ENCODE measurements around the gene SLC44A4.
"Not testable (repeated sequence)": the region's sequence is repeated elsewhere in the genome, so short reads cannot be mapped to it uniquely, and the experiment has no call there.

The SLC44A4 gene

DNA sequence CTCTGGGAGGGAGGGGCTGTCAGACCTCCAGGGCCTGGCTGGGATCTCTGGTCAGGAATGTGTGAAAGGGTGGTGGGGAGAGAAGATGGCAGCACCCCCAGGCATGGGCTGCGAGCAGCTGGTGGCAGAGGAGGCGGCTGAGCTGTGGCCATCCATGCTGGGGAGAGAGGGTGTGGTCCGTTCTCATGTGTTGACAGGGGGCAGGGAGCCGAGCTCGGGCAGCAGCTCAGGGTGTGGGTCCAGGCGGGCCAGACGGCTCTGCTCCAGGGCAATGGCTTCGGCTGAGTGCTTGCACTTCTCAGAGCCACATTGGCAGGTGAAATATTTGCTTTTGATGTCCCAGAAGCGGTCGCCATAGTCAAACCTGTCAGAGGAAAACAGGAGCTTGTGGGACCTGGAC, 1.1 kb upstream of the SLC44A4 start:
- DNase-seq (ENCODE audit: low spot score), result no peak

DNA sequence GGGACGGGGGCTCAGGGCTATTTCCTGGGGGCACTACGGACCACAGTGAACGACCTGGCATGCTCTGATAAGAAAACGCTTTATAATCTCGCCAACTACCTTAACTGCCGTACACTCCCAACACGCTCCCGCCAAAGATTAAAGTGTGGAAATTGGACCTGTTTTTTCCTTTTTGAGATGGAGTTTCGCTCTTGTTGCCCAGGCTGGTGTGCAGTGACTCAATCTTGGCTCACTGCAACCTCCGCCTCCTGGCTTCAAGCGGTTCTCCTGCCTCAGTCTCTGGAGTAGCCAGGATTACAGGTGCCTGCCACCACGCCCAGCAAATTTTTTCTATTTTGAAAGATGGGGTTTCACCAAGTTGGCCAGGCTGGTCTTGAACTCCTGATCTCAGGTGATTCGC, 346 bp upstream of the SLC44A4 start:
- no peak for DNase-seq (ENCODE audit: low spot score)

DNA sequence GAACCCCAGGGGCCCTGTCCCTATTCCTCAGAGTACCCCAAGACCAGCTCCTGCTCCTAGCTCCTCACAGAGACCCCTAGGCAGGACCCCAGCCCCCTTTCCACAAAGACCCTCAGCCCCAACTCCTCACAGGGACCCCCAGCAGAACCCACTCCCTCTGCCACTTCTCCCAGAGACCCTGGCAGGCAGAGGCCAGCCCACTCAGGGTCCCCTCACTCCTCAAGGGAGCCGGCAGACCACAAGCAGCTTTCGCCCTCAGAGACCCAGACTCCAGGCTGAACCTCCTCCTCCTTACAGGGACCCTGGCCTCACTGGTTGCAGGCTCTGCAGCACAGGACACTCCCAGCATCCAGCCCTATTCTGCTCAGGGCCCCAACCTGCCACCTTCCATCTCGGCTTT, 575 bp downstream of the SLC44A4 start:
- no peak for DNase-seq (ENCODE audit: low spot score)

DNA sequence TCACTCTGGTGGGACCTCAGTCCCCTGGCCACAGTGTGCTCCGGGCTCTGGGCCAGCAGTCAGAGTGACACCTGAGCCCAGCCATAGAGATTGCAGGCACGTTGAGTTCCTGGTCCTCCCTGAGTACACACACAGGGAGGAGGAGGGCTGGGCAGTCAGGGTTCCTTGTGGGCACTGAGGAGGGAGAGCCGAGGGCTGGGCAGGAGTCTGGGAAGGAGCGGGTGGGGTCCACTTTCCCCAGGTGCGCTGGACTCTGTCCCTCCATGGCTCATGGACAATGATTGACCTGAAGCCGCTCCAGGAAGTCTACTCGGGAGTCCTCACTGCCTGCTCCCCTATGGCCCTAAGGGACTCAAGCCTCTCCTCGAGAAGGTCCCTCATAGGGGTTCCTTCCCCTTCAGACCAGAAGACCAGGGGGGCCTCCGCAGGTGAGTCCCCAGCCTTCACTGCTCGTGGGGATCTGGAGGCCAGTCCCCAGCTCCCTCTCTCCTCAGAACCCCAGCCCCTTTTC, 1.1 kb downstream of the SLC44A4 start:
- no peak for DNase-seq (ENCODE audit: low spot score)

DNA sequence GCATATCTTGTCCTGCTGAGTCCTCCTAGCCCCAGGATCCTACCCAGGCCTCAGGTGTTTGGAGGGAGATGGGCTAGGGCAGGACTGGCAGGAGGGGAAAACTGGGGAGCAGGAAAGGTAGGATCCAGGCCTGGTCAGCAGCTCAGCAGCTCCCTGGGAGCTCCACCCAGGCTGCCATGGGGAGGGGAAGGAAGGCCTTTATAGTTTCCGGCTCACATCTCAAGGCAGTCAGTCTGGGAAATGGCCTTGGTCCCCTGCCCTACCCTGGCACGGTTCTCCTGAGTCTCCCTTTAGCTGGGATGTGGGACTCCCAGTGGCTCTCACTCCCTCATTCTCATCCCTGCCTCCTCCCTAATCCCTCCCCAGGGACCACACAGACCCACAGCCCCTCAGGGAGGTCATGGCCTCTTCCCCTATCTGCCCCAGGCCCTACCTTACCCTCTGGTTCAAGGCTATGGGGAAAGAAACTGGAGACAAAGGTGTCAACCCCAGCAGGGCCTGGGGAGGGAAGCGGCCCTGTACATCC, 1.6 kb downstream of the SLC44A4 start:
- DNase-seq (ENCODE audit: low spot score), result no peak

DNA sequence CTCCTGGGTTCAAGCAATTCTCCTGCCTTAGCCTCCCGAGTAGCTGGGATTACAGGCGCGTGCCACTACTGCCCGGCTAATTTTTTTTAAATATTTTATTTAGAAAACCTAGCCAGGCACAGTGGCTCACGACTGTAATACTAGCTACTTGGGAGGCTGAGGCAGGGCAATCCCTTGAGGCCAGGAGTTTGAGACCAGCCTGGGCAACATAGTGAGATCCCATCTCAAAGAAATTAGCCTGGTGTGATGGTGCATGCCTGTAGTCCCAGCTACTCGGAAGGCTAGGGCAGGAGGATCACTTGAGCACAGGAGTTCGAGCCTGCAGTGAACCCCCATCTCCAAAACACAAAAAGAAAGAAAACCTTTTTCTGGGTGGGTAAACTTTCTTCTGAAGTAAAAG, 2.4 kb downstream of the SLC44A4 start:
- DNase-seq (ENCODE audit: low spot score), result no peak

DNA sequence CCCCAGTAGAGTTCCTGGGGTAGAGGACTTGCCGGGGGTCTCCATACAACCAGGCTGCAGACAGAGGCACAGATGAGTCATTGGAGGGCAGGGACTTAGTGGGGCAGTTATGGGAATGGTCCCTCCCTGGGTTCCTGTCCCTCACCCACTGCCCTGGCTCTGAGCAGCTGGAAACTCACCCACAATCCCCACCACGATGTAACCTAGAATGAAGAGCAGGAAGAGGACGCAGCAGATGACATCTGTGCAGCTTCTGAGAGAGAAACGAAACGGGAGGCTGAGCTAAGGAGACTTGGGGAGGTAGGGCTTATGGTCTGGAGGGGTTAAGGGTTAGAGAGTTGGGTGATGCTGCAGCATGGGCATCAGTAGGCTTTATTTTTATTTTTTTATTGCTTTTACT, 2.9 kb downstream of the SLC44A4 start:
- no peak for DNase-seq (ENCODE audit: low spot score)

DNA sequence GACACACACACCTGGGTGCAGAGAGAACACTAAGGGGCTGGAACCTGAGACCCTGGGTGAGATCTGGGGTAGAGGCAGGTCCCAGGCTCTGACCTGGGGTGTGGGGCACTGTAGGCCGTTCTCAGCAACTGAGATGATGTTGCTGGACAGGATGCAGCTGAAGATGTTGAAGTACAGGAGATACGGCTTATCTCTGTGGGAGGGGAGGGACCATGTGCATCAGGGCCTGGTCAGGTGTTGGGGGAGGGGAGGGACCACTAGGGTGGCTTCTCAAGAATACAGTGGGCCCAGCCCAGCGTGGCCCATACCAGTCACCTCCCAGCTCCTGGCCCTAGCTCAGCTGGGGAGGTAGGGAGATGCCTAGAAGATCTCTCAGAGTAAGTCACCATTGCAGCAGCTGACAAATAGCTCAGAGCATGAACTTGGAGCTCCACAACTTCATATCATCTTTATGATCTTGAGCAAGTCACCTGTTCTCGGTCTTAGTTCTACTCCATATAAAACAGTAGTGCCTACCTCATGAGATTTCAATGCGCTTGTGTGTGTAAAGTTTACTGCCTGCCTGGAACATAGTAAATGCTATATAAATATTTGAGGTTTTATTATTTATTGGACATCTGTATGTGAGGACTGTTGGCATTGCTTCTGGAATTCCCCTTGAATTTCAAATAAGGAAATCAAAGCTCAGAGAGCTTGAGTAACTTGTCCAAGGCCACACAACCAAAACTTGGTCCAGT, 3.8 kb downstream of the SLC44A4 start:
- no peak for DNase-seq (ENCODE audit: low spot score)

DNA sequence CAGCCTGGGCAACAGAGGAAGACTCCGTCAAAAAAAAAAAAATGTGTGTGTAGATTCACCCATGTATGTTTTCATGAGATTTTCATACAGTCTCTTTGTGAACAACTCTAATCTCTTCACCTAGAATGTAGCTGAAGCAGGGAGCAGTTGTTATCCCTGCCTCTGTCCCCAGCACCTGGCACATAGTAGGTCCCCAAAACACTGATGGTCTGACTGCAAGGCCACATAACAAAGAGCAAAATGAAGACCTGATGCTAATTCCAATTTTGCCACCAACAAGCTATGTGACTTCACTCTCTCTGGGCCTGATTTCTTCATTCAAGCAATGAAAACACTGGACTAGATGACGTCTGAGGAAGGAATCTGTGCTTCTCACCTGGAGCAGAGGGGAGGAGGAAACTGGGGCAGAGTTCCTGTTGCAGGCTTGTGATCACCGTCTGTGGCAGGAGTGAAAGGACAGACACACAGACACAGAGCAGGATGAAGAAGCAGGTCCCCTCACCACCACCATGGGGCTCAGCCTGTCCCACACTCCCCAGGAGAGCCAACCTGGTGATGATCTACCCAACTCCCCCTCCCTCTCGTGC, 4.6 kb downstream of the SLC44A4 start:
- DNase-seq (ENCODE audit: low spot score), result no peak

DNA sequence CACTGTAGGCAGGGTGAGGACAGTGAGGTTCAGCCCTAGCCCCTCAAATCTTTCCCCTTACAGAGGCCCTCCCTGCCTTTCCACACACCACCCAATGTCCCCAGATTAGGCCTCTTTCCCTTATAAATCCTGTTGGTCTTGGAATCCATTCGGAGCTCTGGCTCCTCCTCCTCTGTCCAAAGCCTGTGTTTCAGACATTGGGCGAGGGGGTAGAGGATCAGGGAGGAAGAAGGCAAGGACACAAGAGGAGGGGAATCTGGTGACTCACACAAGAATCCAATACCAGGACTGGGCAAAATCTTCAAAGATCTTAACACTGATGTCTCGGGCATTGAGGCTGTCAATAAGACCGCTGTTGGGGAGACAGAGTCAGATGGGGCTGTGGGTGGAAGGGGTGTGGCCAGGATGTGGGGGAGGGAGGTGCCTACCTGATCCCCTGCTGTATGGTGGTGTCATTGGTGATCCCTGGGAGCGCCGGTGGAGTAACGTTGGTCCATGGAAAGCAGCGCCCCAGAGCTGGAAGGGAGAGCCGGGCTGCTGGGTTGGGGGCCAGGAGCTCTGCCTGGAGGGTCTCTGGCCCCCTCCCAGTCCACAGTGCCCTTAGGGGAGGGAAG, 7.6 kb downstream of the SLC44A4 start:
- DNase-seq (ENCODE audit: low spot score), result no peak

DNA sequence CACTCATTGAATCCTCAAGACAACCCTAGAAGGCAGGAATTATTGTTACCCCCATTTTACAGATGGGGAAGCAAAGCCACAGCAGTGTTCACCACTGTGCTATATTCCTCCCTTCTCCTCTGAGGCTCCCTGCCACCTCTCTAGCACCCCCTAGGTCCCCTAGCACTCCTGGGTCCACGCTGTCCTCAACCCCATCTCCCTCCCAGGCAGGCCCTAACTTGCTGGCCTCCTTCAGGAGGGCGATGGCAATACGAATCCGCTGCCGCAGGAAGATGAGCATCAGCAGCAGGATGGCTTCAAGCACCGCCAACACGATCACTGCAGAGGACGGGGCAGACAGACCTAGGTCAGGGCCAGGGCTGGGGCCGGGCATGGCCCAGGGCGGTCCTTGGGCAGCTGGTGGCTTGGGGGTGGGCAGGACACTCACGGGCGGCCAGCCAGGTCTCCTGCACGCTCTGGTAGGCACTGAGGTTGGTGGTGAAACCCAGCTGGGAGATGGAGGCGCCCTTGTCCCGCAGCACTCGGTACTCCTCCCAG, 8.3 kb downstream of the SLC44A4 start:
- DNase-seq (ENCODE audit: low spot score), result no peak

DNA sequence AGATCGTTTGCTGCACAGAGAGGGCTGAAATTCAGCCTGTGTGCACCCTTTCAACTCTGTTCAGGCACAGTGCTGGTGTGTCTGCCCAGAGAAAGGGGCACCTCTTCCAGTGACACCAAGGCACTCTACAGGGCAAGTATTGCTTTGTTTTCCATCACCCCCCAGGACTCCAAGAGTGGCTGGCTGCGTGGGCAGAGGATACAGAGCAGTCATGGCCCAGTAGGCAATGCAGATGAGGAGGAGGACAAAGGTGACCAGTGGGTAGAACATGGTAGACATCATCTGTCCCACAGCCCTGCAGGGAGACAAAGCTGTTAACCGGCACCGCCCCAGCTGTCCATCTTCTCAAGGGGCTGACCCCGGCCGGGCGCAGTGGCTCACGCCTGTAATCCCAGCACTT, 9.5 kb downstream of the SLC44A4 start:
- DNase-seq (ENCODE audit: low spot score), result no peak

DNA sequence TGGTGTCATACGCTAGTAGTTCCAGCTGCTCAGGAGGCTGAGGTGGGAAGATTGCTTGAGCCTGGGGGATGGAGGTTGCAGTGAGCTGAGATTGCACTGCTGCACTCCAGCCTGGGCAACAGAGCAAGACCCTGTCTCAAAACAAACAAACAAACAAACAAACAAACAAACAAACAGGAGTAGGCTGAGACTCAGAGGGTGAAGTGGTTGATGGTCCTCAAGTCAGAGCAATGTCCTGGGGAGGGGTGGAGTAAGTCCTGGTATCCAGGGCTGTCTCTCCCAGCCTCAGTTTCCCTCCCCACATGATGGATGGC, 10.2 kb downstream of the SLC44A4 start:
- DNase-seq (ENCODE audit: low spot score), result not testable (repeated sequence)

DNA sequence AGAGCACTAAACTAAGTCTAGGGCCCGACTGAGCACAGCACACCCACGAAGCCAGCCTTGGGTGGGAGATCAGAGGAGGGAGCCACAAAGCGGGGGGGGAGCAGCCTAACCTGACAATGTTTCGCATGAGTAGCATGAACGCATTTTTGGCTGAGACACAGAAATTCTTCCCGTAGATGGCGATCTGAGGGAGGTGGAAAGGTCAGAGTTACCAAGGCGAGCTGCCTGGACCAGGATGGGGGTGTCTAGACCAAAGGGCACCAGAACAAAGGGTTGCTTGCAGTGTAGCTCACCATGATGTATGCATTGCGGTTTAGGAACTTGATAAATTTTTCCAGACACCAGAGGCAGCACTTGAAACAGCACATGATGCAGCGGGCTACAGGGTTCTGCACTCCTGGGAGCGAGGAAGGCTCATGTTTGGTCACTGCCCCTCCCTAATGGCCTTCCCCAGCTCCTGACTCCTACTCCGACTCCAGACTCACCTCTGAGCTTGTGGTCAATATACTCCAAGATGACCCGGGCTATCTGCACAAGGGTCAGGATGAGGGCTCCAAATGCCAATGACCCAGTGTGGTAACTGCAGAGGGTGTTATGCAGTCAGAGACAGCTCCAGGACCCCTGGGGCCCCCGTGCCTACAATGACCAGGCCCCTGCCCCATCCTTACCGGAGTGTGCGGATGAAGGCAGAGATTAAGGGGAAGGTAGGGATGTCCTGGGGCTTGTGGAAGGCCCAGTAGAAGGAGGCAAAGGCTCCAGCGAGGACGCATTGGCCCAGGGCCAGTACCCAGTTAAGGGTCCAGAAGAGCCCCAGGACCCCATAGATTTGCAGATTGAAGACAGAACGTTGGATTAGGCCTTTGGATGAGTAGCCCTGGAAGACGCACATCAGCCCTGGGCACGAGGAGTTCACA, 13.3 kb downstream of the SLC44A4 start:
- DNase-seq (ENCODE audit: low spot score), result no peak

DNA sequence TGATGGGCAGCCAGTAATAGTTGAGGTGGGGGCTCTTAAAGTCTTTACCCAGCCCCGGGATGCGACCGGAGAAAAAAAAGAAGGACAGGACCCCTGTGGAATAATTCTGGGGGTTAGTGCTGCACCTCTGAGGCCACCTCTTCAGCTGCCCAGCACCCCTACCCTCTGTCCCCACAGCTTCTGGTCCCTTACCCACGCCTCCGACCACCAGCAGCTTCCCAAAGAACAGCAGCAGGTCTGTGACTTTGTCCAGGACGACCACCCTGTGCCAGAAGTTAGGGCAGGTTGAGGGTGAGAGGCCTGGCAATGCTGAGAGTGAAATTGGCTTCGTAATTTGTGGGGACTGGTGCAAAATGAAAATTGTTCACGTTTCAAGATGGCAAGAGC, 14.0 kb downstream of the SLC44A4 start:
- no peak for DNase-seq (ENCODE audit: low spot score)

DNA sequence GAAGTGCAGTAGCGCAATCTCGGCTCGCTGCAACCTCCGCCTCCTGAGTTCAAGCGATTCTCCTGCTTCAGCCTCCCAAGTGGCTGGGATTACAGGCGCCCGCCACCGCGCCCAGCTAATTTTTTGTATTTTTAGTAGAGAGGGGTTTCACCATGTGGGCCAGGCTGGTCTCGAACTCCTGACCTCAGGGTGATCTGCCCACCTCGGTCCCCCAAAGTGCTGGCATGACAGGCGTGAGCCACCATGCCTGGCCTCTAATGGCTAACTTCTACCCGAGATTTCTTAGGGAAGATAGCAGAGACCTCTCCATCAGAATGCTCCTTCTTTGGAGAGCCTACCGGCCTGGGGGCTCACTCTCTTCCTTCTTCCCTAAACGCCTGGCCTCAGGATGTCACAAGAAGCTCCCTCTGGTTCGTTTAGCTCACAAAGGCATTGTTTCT, 14.7 kb downstream of the SLC44A4 start:
- DNase-seq (ENCODE audit: low spot score), result not testable (repeated sequence)

DNA sequence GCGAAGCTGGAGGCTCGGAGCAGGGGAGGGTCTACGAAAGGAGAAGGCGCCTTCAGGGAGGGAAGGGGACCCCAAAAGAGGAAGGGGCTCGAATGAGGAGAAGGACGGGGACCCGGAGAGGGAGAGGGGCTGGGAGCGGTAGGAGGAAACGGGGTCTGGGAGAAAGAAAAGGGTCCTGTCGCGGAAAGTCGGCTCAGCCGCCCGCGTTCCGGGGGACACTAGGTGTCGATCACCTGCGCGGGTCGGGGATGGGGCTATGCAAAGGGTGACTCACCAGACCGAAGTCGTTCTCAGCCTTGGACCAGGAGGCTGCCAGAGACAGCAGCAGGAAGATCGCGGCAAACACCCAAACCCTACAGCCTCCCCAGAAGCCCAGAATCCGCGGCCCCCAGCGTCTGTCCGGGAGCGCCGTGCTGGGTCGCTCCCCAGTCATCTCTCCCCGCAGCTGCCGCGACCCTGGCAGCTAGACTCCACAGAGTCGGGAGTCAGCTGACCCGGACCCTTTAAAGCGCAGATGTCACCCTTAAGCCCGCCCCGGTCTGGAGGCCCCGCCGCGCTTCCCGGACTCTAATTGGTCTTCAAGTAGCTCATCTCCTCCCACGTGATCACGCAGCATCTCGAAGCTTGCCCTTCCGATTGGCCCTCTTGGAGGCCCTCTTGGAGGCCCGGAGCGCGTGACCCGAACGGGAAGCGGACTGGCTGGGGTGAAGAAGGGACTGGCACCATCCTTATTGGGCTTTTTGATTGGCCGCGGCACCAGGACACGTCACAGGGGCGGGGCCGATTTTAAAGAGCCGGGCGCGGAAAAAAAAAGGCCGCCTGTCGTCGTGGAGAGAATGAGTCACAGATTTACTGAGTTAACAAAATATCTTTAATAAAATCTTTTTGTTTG, 16.2 kb downstream of the SLC44A4 start, which contains the start of gene NEU1:
NEU1 (minus strand) TSS at position 478 of the 892 bp plus-strand sequence; CDS start at position 433, 45 bp downstream.
- DNase-seq (ENCODE audit: low spot score), result peak; percentile 100

DNA sequence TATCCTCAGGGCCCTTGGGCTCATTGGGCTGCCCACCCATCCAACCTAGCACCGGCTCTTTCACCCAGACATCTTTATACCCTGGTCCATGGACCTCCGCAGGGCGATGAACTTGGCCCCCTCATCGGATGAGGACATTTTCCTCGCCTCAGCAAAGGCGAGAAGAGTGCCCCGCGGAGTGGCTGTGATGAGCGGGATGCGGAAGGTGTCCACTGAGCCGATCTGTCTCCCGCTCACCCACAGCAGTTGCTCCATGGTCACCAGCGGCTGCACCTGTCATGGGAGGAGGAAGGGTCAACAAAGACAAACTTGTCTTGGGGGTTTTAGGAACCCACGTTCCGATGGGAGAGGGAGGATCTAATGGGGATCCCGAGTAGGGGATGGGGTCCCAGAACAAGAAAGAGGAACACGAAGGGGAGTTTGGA, 16.9 kb downstream of the SLC44A4 start:
- DNase-seq (ENCODE audit: low spot score), result no peak

DNA sequence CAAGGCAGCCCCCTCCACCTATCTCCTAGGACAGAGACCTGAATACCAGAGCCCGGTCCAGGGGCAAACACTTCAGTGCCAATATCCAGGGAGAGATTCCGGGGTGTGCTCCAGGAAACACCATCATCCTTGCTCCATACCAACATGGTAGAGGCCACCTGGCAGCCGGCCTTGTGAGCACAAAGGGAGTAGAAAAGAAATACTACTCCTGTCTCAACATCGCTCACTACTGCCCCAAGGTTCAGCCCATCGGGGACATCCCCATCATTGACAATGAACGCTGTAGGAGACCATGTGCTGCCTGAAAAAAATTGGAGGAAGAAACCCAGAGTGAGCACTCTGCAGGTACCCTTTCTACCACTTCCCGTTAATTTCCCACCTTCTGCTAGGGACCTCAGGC, 17.6 kb downstream of the SLC44A4 start:
- DNase-seq (ENCODE audit: low spot score), result no peak

DNA sequence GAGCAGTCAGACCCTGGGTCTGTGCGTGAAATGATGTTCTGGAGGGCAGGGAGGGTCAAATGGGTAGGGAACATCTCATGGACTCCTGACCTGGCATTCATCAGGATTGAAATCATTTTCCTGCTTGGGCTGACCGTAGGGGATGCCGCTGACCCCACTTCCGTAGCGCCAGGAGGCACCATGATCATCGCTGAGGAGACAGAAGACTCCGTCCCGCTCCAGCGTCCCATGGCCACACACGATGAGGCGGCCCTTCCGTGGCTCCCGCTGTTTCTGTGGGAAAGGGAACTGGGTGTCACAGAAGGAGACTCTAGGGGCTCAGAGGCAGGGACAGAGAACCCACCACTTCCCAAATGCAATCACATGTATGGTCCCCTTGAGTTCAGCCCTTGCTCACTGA, 18.4 kb downstream of the SLC44A4 start:
- DNase-seq (ENCODE audit: low spot score), result no peak

DNA sequence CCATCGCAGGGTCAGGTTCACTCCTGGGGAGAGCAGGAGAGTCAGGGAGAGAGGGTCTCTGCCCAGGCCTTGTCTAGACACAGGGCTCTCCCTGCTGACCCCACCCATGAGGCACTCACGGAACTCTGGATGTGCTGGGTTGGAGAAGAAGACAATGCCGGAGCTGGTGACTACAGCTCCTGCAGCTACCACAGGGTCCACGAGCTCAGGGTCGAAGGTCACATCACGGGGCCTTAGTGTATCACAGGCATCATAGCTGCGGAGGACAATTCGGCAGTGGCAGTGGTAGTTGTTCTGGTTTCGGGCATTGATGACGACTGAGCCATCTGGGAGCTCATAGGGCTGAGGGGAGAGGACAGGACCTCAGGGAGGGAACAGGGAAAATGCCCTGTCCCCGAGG, 18.9 kb downstream of the SLC44A4 start:
- no peak for DNase-seq (ENCODE audit: low spot score)

All from putamen (tissue), 1 donor.